Skeletal muscle tissue (tissue), 4 donors: ENCODE data around the gene RAD54L2. TPM values are rescaled to one million over a fixed set of nuclear protein-coding genes. Genes with fewer than 3 reads are reported as not detected.

Experiments used
- H3K27ac ChIP-seq: one replicate; pipeline ENCODE4 v1.7.0; 2013; ENCODE audit warnings: mild to moderate bottlenecking, low read depth, low read length, inconsistent platforms
- H3K27me3 ChIP-seq, 3 donors: one replicate each; pipeline ENCODE4 v1.7.0; 2013; ENCODE audit warnings: low read length in 3 of 3; ENCODE audit not compliant: control insufficient read depth in 3 of 3, insufficient read depth in 3 of 3
- H3K36me3 ChIP-seq, 3 donors: one replicate each; pipeline ENCODE4 v1.7.0; 2013; ENCODE audit warnings: low read length in 3 of 3; ENCODE audit not compliant: control insufficient read depth in 3 of 3, insufficient read depth in 3 of 3
- H3K4me1 ChIP-seq, 3 donors: one replicate each; pipeline ENCODE4 v1.7.0; 2013; ENCODE audit warnings: low read length in 3 of 3, mild to moderate bottlenecking in 3 of 3; ENCODE audit not compliant: control insufficient read depth in 3 of 3, insufficient read depth in 3 of 3
- H3K4me3 ChIP-seq, 3 donors: one replicate each; pipeline ENCODE4 v1.7.0; 2013; ENCODE audit warnings: low read length in 3 of 3
- H3K9ac ChIP-seq, 3 donors: one replicate each; pipeline ENCODE4 v1.7.0; 2013; ENCODE audit warnings: low read length in 3 of 3, mild to moderate bottlenecking in 3 of 3, moderate library complexity in 2 of 3, low read depth in 1 of 3
- H3K9me3 ChIP-seq, 3 donors: one replicate each; pipeline ENCODE4 v1.7.0; 2013; ENCODE audit warnings: low read length in 3 of 3; ENCODE audit not compliant: control insufficient read depth in 3 of 3
- total RNA-seq: library from RNA; depleted of rRNA; stranded (reverse); fragments of >200 nt; gene quantifications from one replicate; pipeline ENCODE4 v1.2.3, GENCODE V29; 2014
- donor health status: Osteomylitis.

Gene RAD54L2
- total RNA-seq = 18.3 TPM

DNA sequence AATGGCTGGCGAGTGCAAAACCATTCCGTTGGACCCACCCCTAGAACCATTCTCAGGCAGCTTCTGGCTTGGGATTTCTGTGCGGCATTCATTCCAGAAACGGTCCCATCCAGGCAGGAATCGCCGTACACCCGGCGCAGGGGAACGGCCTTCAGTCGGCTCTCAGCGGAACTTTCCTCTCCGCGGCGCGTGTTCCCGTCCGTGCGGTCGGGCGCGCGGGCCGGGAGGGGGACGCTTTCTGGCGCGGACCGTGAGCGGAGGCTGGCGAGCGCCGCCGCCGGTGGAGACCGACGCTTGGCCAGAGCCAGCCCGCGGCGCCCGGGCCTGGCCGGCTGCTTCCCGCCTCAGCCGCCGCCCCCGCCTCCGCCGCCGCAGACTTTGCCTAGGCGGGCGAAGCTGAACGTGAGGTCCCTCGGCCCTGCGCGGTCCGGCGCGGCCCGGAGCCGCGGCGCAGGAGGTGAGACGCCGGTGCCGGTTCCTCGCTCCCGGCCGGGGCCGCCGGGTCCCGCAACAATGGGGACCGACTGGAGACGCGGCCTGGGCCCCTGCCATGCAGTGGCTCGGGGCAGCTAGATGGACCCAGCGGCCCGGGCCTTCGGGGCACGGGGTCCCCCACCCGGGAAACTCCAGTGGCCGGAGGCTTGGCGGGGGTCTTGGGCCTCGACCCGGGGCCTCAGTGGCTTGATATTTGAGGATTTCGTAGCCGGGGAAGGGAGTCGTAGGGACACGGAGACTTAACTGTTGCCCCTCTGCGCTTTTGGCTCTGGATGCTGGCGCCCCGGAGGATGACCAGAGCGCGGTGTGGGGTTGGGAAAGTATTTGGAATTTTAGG, at the start of gene RAD54L2:
Gene RAD54L2, plus strand, starts transcription at position 261 of the 832 bp plus-strand sequence. CDS start 51,702 bp downstream, outside the sequence.
- H3K4me1 ChIP-seq = peaks cover 14 to 24% (median 16%) of the 10 kb centered on the region in 3 donors
- peaks cover 0 to 3% (median 3%) of the 10 kb centered on the region in 3 donors for H3K36me3 ChIP-seq
- peak within 1 kb of the TSS; percentile 90 to 92 (median 92) for H3K4me3 ChIP-seq
- H3K27me3 ChIP-seq = no peaks in the 10 kb centered on the region
- H3K9me3 ChIP-seq = no peaks in the 10 kb centered on the region
- H3K9ac ChIP-seq = peak within 1 kb of the TSS; percentile 91 to 93 (median 91)
- H3K27ac ChIP-seq = peak within 1 kb of the TSS; percentile 85

GRCh38 chr3:51498876-51499738, 39.4 kb upstream of the RAD54L2 start:
- peaks cover 9 to 10% (median 9%) of the 10 kb centered on the region in 3 donors for H3K4me1 ChIP-seq
- no peaks in the 10 kb centered on the region for H3K27me3 ChIP-seq
- H3K9ac ChIP-seq = peak overlapping the region; percentile 89 to 90 (median 90)
- peak overlapping the region; percentile 99 for H3K27ac ChIP-seq
- H3K36me3 ChIP-seq = peaks cover 0 to 2% (median 0%) of the 10 kb centered on the region in 3 donors
- H3K9me3 ChIP-seq = no peaks in the 10 kb centered on the region
- H3K4me3 ChIP-seq = peak overlapping the region; percentile 83 to 85 (median 85)

DNA sequence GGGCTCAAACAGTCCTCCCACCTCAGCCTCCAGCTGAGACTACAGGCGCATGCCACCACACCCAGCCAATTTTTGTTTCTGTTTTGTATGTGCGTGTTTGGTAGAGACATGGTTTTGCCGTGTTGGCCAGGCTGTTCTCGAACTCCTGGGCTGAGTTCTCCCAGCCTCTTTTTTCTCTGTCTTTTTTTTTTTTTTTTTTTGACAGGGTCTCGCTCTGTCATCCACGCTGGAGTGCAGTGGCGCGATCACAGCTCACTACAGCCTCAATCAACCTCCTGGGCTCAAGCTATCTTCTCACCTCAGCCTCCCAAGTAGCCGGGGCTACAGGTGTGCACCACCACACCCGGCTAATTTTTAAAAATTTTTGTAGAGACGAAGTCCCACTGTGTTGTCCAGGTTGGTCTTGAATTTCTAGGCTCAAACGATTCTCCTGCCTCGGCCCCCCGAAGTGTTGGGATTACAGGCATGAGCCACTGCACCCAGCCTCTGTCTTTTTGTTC, 37.8 kb upstream of the RAD54L2 start:
- Histone ChIP-seq H3K9me3 (no peaks in the 10 kb centered on the region), H3K27ac (peak overlapping the region; percentile 99), H3K9ac (peak overlapping the region; percentile 68 to 90 (median 89)), H3K4me1 (peaks cover 9 to 10% (median 9%) of the 10 kb centered on the region in 3 donors), H3K36me3 (peaks cover 0 to 2% (median 0%) of the 10 kb centered on the region in 3 donors), H3K4me3 (peak overlapping the region; percentile 66 to 72 (median 71)), H3K27me3 (no peaks in the 10 kb centered on the region)

DNA sequence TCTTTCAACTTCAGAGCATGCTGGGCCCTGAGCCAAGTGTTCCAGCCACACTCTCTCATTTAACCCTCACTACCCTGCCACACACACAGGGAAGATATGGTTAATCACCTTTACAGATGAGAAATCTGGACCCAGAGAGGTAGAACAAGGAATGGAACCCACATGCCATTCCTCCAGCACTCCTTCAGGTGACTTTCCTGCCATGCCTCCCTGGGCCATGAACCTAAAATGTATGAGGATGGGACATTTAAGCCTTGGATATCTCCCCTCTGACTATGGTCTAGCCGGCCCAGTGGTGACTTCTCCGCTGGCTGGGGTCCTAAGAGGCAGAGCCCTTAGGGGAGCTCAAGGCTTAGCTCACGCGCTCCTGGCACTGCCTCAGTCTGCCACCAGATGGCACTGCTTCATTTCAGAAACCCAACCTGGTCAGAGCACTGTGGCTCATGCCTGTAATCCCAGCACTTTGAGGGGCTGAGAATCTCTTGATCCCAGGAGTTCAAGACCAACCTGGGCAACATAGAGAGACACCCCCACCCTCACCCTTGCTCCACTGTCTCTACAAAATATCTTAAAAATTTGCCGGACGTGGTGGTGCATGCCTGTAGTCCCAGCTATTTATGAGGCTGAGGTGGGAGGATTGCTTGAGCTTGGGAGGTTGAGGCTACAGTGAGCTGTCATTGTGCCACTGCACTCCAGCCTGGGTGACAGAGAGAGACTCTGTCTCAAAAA, 36.5 kb upstream of the RAD54L2 start:
- Histone ChIP-seq H3K4me1 (peaks cover 9 to 10% (median 9%) of the 10 kb centered on the region in 3 donors), H3K9me3 (no peaks in the 10 kb centered on the region), H3K9ac (peak overlapping the region in 1 of 3 donors; percentile 50), H3K36me3 (no peaks in the 10 kb centered on the region), H3K27me3 (no peaks in the 10 kb centered on the region), H3K4me3 (no peak overlapping the region), H3K27ac (no peak overlapping the region)

GRCh38 chr3:51502562-51502910, 36.0 kb upstream of the RAD54L2 start:
- Histone ChIP-seq H3K27me3 (no peaks in the 10 kb centered on the region), H3K27ac (no peak overlapping the region)

DNA sequence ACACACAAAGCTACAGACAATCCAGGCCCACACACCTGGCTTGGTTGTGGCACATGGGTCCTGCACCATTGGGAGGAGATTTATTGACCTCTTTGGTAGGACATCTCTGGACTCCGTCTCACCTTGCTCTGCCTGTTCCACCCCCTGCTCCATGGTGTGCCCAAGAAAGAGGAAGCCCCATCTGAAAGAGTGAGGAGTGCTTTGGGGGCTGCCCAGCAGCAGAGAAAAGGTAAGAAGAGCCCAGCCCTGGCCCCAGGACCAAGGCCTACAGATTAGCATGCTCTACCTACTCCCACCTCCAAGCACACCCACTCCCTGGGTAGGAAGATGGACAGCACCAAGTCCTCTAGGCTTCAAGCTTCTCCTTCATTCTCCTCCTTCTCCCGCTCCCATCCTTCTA, 35.5 kb upstream of the RAD54L2 start:
- Histone ChIP-seq H3K27me3 (no peaks in the 10 kb centered on the region), H3K36me3 (no peaks in the 10 kb centered on the region), H3K9me3 (no peaks in the 10 kb centered on the region), H3K4me3 (no peak overlapping the region), H3K9ac (no peak overlapping the region), H3K27ac (no peak overlapping the region), H3K4me1 (peaks cover 9 to 10% (median 9%) of the 10 kb centered on the region in 3 donors)

More at GRCh38 chr3:51502562-51502910, 36.0 kb upstream of the RAD54L2 start:
- no peaks in the 10 kb centered on the region for H3K9me3 ChIP-seq
- H3K4me1 ChIP-seq = peaks cover 9 to 10% (median 9%) of the 10 kb centered on the region in 3 donors
- H3K36me3 ChIP-seq = no peaks in the 10 kb centered on the region
- H3K4me3 ChIP-seq = no peak overlapping the region
- no peak overlapping the region for H3K9ac ChIP-seq

GRCh38 chr3:51508255-51508654, 30.3 kb upstream of the RAD54L2 start:
- Histone ChIP-seq H3K4me3 (no peak overlapping the region), H3K27me3 (no peaks in the 10 kb centered on the region), H3K4me1 (no peaks in the 10 kb centered on the region), H3K9ac (no peak overlapping the region), H3K9me3 (no peaks in the 10 kb centered on the region), H3K27ac (no peak overlapping the region), H3K36me3 (no peaks in the 10 kb centered on the region)

DNA sequence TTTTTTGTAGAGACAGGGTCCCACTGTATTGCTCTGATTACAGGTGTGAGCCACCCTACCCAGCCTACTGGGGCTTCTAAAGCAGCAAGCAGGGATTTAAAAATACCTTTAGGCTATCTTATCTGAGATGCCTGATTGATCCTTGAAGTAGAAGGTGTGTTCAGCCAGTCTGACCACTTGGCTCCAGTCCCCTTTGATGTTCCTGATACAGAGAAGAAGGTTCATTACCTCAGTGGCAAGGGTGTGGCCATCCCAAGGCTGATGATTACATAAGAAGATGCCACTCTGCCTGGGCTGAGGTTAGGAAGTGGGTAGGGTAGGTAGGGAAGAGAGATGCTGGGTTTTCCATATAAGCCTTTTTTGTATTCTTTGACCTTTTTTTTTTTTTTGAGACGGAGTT, 27.5 kb upstream of the RAD54L2 start:
- H3K4me3 ChIP-seq = no peak overlapping the region
- no peaks in the 10 kb centered on the region for H3K36me3 ChIP-seq
- H3K27me3 ChIP-seq = no peaks in the 10 kb centered on the region
- H3K9me3 ChIP-seq = no peaks in the 10 kb centered on the region
- H3K27ac ChIP-seq = no peak overlapping the region
- H3K9ac ChIP-seq = no peak overlapping the region
- H3K4me1 ChIP-seq = no peaks in the 10 kb centered on the region

- Histone ChIP-seq H3K27ac (no peak overlapping the region), H3K4me1 (no peaks in the 10 kb centered on the region), H3K9ac (no peak overlapping the region), H3K4me3 (no peak overlapping the region), H3K9me3 (no peaks in the 10 kb centered on the region), H3K36me3 (no peaks in the 10 kb centered on the region), H3K27me3 (no peaks in the 10 kb centered on the region)
These were observed 24.3 kb upstream of the RAD54L2 start for GRCh38 chr3:51514210-51514609.
